ENCODE results near the gene THRA. TPM values are rescaled to one million over a fixed set of nuclear protein-coding genes. Genes with fewer than 3 reads are reported as not detected.

The THRA gene
- total and polyA plus RNA-seq, 9 of the 15 experiments (the other 6 are each of a cell fraction or from before 2014, with no cell fraction given), result 0.34 to 23.4 (median 12.7) TPM

DNA sequence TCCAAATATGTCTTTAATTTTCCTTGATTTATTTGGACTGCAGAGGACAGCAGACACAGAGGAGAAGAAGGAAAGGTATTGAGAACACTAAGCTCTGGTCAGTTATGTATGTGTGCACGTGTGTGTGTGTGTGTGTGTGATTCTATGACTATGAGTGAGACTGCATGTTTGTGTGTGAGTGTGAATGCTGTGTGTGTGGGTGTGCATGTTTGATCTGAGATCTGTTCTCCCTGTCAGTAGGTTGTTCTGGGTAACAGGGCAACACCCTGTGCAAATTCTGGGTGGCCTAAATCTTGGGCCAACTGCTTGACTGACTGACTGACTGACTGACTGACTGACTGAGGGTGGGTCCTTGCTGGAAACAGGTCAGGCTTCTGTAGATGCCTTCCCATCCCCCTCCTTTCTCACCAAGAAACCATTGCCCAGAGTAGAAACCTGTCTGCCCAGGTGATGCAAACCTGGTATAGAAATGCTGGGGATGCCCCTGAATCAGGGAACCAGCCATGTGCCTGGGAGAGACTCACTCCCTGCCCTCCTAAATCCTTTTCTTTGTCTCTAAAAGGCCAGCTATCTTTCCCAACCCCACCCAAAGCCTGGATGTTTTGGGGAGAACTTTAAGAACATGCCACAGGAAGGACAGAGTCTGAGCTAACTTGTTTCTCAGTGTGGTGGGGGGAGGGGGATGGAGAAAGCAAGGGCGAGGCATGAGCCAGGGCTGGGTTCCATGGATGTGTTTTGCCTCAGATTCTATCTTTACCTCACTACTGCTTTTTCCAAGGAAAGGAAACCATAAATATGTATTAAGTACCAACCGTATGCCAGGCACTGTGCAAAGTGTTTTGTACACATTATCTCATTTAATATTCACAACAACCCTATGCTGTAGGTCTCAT is 42.1 kb downstream of the THRA start (continued):
- TF ChIP-seq HDAC1 (IDR thresholded peaks at IDR 0.05) (0 out of 4 replicates have a peak, but pooled peaks of 1 of the 2 experiments have one; percentile 30), EGR1 (conservative IDR thresholded peaks at IDR 0.05) (0 out of 2 replicates have a peak, but pooled peaks have one; percentile 5), ETV1 (tag; conservative IDR thresholded peaks at IDR 0.05; ENCODE audit: low read depth) (no peak), SMAD4 (CRISPR knock-in tag; conservative IDR thresholded peaks at IDR 0.05) (no peak)
- TF ChIP-seq, protein P1, sequence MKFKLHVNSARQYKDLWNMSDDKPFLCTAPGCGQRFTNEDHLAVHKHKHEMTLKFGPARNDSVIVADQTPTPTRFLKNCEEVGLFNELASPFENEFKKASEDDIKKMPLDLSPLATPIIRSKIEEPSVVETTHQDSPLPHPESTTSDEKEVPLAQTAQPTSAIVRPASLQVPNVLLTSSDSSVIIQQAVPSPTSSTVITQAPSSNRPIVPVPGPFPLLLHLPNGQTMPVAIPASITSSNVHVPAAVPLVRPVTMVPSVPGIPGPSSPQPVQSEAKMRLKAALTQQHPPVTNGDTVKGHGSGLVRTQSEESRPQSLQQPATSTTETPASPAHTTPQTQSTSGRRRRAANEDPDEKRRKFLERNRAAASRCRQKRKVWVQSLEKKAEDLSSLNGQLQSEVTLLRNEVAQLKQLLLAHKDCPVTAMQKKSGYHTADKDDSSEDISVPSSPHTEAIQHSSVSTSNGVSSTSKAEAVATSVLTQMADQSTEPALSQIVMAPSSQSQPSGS (CRISPR knock-in tag; IDR thresholded peaks at IDR 0.05), result no peak
- TF ChIP-seq, protein P2, sequence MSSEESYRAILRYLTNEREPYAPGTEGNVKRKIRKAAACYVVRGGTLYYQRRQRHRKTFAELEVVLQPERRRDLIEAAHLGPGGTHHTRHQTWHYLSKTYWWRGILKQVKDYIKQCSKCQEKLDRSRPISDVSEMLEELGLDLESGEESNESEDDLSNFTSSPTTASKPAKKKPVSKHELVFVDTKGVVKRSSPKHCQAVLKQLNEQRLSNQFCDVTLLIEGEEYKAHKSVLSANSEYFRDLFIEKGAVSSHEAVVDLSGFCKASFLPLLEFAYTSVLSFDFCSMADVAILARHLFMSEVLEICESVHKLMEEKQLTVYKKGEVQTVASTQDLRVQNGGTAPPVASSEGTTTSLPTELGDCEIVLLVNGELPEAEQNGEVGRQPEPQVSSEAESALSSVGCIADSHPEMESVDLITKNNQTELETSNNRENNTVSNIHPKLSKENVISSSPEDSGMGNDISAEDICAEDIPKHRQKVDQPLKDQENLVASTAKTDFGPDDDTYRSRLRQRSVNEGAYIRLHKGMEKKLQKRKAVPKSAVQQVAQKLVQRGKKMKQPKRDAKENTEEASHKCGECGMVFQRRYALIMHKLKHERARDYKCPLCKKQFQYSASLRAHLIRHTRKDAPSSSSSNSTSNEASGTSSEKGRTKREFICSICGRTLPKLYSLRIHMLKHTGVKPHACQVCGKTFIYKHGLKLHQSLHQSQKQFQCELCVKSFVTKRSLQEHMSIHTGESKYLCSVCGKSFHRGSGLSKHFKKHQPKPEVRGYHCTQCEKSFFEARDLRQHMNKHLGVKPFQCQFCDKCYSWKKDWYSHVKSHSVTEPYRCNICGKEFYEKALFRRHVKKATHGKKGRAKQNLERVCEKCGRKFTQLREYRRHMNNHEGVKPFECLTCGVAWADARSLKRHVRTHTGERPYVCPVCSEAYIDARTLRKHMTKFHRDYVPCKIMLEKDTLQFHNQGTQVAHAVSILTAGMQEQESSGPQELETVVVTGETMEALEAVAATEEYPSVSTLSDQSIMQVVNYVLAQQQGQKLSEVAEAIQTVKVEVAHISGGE (CRISPR knock-in tag; IDR thresholded peaks at IDR 0.05), result no peak

Data from K562 (cell line).